Measurements from ENCODE around the gene CA4.

- no peak for TF ChIP-seq CTCF (conservative IDR thresholded peaks at IDR 0.05; ENCODE audit: low read length)
- TF ChIP-seq EZH2phosphoT487 (IDR thresholded peaks at IDR 0.05; ENCODE audit: borderline replicate concordance) = no peak
Observed at GRCh38 chr17:60173304-60173819, 23.6 kb downstream of the CA4 start.
